Stimulated activated CD4-positive, alpha-beta T cell treated with anti-CD3 and anti-CD28 coated beads, Interleukin-1b, Interleukin-23, amount 100 ng/mL, for 24 hours (primary cell): ENCODE results near the gene COL12A1.

Experiments used
- DNase-seq, 4 experiments: peaks; one replicate each; pipeline ENCODE4 v3.0.0-alpha.2; 2020; ENCODE audit warnings: low read depth in 4 of 4, low spot score in 1 of 4

COL12A1 gene

DNA sequence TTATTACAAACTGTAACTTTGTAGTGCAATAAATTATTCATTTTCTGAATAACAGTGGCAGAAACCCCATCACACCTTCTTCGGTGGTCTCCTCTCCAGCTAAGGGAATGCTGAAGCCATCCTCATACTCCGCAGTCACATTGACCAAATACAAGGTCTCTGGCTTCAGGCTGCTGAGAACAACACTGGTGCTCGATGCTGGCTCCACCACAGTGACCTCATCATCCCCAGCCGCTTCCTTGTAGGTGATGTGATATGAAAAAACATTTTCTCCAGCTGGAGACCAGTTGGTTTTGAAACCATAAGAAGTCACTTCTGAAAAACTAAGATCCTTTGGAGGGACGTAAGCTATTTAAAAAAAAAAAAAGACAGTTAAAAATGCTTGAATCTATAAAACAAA is 25.0 kb downstream of the COL12A1 start:
- DNase-seq = no peak

DNA sequence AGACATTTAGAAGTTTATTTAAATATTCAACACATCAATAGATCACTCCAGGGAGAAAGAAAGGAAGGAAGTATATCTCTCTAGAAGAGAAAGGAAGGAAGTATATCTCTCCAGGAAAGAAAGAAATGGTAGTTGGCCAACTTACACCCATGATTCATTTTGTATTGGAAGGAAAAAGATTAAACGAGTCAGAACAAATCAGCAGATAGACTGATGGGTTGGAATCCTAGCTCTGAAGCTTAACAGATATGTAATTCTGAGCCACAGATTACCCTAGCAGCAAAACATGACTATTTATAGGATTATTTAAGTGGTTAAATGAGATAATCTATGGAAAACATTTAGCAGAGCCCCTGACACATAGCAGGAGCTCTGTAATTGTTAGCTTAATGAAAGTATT is 27.1 kb downstream of the COL12A1 start:
- DNase-seq = no peak

DNA sequence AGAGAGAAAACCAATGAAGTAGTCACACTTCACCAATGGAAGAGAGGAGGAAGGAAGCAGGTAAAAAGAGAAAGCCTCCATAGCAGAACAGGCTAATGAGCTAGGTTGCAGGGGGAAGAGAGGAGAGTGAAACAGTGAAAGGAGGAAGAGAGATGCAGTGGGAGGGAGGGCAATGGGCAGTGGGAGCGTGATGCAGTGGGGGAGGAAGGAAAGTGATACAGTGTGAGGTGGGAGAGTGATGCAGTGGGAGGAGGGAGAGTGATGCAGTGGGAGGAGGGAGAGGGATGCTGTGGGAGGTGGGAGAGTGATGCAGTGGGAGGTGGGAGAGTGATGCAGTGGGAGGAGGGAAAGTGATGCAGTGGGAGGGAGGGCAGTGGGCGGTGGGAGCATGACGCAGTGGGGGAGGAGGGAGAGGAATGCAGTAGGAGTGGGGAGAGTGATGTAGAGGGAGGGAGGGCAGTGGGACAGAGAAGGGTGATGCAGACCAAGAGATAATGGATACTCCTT is 29.7 kb downstream of the COL12A1 start:
- DNase-seq = no peak

DNA sequence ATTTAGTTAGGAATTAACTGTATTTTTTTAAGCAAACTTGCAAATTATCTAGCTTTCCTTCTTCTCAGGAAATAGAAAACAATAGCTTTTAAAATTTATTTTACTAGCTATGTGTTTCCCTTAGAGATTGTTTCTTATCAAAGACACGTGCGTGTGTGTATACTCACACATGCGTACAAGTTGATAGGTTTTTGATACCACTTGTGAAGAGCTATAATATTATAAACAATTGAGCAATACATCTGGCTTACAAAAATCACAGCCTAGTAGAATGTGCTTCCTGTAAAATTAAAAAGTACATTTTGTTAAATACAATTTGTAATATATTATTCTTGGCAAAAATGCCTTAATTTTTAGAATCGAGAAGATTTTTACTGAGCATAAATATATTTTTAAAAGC is 33.9 kb downstream of the COL12A1 start:
- no peak for DNase-seq

DNA sequence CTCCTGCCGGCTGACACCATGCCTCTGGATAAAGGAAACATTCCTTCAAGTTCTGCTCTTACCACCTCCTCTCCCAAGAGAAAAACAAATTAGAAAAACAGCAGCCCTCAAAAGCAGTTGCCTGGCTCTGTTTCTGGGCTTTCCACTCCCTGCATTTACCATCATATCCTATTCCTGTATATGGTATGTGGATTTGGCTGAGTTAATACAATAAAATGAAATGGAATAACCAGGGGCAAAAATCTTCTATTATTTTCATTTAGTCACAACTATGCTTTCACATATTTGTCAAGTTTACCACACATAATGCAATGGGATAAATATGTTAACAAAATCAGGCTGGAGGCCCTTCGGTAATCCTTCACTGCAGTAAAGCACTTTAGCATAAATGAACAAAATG is 34.3 kb downstream of the COL12A1 start:
- DNase-seq = no peak

DNA sequence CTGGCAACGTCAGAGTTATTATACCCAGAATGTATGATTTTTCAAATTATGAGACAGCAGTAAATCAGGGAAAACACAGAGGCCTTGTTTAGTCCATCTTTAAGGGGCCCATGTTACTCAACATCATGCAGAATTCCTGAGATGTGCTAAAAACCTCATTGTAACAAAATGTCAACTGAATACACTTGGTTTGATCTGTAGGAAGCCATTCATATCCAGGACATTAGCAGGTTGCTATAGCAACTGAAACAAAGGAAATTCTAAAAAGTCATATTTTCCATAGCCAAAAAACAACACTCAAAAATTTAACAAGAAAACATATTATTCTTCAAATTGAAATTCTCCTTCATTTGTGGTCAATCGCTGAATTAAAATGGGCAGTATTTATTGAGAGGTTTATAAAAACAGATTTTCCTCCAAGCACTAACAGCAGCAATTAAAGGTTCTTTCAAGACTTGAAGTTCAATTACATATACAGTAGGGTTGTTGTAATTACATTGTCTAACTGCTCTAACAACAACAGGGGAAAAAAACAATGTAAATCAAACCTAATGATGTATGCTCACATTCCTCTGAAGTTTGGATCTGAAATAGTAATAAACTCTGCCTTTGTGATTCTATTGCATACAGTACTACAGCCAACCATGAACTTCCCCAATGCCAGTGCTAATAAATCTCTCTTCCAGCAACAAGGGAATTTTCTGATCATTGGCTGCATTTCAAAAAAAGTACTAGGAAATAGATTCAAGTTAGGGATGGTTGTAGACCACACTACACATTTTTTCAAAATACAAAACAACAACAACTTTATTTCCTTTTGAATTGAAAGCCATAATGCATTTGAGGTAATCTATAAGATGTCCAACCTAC is 34.9 kb downstream of the COL12A1 start:
- no peak for DNase-seq

DNA sequence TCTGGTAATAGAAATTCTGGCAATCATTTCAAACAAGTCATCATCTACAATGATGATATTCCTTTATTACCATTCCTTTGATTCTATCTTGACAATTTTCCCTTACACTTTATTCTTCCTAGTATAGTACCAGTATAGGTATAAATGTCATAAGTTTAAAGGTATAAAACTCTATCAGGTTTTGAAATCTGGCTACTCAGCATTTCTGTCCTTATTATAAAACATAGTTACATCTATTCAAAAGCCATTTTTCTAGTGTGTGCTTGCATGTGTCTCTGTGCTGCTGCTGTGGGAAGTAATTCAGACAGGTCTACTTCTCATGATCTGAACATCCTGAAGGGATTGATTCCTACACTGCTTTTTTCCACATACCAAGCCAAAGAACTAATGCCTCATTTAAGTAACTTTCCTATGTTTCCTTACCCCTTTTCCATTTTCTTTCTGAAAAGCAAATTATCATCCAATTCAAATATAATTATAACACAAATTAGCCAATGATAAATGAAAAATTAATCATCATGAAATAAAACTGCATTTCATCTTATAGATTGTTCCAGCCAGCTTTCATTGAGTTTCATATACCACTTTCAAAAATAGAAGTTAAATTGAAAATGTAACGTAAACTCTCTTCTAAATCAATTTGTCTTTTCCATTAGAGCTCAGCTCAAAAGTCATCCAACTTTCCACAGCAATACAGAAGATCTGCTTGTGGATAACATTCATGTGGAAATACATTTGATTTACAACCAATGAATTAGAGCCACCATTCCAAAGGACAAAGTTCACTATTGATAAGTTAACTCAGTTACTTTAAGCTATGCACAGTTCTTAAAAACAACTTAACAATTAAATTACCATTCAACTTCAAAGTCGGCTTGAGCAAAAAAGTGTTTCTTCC is 35.9 kb downstream of the COL12A1 start:
- DNase-seq = no peak

DNA sequence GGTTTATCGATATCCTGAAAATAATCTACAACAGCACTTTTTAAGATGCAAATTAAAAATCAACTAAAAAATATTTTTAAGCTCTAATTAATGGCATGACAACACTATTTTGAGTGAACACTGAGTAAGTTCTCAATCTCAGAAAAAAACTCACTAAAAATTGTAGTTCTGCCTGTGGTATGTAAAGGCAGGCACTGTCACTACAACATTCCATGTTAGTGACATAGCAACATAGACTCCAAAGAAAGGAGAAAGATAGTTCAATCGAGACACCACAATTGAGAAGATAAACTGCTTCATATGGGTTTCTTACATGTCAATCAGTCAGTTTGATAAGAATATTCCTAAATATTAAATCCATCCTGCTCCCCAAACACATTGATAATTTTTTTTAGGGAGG is 38.0 kb downstream of the COL12A1 start:
- no peak for DNase-seq

DNA sequence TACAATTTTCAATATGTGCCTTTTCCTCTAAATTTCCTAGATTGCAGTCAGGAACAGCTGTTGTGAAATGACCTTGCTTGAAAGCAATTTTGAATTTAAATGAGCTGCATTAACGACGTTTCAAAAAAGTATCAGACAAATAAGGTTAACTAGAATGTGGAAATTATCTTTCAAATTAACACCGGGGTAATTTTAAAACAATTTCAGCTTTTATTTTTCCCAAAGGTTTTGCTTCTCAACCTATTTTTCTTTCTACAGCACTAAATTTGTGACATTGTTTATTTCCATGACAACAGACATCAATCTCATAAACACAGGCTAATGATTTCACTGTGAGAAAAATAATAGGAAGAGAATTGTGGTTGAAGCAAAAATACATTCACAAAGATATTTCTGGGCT is 38.5 kb downstream of the COL12A1 start:
- DNase-seq = no peak

DNA sequence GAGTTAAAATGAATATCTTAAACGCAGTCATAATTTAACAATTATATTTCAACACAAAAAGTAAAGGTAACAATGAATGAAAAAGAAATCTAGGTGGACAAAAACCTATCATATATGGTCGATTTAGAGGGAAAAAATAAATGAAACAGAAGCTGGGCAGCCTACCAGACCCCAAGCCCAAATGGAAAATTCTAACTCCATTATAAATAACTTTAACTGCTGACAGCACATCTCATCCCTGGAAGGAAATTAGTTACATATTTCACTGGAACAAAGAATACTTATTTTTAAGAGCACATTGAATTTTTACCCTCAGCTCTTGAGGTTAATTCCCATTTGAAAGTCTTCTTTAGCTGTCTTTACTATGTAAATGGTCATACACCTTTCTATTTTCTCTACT is 39.1 kb downstream of the COL12A1 start:
- no peak for DNase-seq

DNA sequence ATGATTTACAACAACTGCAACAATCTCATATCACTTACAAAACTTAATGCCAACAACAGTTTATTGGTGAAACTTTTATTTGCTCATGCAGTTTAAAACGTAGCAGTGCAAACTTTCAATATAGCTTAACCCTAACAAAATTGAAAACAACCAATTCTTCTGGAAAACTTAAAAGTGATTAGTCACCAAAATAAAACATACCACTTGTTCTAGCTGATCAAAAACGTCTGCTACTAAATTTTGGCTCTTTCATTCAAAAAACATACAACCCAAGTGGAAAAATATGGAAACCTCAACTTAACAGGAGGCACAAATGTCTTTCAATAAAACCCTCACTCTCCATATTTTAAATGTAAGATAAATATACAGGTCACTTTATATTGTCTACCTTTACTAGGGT is 39.6 kb downstream of the COL12A1 start:
- DNase-seq = no peak

DNA sequence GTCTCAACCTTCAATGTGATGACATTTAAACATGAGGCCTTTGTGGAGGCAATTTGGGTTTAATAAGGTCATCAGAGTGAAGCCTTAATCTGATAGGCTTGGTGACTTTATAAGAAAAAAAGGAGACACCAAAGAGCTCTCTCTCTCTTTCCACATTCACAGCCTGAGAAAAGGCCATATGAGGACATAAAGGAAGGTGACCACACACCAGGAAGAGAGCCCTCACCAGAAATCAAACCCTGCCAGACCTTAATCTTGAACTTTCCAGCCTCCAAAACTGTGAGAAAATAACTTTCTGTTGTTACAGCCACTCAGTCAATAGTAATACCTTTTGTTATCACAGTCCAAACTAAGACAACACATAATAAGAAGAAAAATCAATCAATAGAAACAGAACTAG is 47.7 kb downstream of the COL12A1 start:
- DNase-seq = no peak

DNA sequence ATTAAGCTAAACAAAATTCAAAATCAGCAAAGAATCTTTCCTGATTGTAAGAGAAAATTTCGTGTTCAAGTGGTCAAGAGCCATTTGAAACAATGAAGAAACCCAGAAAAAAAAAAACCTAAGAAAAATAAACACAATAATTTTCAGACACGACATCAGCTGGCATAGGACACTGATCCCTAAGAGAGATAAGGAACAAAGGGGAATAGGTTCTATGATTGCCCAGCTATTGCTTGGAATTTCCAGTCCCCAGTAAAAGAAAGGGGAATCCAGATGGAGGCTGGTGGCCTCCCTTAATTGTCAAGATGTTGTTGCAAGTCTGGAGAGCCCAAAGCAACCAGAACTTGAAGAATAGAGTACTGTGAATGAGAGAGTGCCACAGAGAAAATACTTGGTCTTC is 48.5 kb downstream of the COL12A1 start:
- no peak for DNase-seq

DNA sequence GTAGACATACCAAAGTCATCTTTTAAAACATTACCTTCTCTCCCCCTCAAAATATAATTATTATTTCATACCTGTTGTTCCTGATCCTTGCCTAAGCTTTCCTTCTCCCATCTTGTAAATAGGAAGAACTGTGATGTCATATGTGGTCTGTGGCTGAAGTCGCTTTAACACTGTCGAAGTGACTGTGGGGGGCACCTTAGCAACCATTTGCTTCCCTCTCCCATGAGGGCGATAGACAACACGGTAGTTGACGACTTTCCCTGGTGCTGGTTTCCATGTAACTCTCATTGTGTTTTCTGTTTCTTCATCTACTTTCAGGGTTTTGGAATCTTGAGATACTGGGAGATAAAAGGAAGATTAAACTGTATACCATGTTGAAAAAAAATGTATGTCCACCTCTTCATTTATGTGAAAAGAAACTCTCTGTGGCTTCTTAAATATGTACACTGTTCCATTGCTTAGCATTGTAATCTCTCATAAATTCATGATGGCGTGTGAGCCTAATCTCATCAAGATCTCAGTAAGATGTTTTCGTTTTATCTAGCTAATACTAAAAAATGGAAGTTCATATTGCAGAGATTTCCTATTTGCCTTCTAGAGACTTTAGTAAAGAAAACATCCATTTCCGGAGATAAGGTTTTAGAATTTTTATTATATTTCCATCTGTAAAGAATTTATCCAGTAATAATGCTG is 49.5 kb downstream of the COL12A1 start:
- no peak for DNase-seq

DNA sequence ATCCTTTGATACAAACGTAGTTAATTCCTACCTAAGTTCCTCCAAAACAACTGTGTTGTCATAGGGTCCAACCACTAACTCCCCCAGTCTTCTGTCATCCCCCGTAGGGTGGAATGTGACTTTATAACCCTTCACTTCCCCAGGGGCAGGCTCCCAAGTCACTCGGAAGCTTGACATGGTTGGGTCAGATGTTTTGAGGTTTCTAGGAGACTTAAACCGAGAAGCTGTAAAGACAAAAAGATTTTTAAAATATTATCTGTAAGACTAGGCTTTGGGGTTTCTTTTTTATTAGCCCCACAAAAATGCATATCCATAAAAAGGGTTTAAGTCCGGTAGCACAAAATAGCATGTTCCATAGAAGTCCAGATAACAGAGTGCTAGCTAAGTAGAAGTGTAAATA is 50.2 kb downstream of the COL12A1 start:
- no peak for DNase-seq

DNA sequence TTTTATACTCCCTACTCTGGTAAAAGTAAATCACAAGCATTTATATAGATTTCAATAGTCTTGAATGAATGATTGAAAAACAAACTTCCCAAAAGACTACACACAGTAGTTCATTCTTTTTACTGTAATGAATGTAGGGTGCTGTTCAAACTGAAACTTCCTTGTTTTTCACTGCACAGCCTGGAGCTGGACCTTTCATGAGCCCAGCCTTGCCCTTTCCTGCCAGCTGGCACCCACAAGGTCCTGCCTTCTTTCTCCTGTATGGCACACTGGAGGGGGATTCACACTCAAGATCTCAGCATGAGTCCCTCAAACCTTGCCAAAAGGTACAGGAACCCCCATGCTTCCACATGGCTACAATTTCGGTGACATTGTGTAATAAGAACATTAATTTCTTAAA is 50.9 kb downstream of the COL12A1 start:
- DNase-seq = no peak

DNA sequence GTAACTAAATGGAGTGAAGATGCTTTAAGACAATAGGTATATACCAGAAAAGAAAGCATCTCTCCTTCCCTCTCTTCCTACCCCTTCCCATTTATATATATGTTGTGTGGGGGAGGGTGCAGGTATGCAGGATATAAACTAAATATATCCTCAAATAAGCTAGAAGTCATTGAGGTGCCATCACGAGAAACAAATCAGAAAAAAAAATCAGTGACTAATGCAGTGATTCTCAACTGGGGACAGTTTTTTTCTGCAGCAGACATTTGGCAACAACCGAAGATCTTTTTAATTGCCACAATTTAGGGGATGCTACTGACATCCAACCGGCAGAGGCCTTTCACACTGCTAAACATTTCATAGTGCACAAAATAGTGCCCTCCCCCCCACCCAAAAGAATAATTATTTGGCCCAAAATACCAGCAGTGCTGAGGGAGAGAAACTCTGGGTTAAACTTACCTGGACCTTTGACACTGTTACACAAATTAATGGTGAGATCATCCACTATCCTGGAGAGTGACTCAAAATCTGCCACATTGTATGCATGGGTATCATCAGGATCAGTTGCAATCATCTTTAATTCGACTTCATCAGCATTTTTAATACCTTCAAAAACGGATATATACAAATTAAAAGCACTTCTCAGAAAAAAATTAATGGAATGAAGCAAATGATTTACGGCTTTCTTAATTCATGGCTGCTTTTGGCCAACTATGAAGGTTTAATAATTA is 55.0 kb downstream of the COL12A1 start:
- DNase-seq = no peak

DNA sequence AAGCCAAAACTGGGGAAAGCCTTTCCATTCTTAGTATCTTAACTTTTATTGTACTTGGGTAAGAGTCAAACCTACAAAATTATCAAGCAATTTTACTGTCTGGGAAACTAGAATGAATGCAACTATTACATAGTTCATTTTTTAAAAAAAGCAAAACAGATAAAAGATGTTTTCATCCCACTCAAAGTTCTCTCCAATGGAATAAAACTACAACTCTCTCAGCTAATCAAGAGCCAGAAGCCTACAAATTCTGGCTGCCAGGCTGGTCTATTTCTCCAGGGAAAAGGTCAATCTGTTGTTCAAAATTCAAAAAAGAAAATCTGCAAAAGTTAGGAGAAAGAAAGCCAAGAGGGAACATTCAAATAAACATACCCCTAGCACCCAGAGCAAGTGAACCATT is 56.2 kb downstream of the COL12A1 start:
- no peak for DNase-seq

DNA sequence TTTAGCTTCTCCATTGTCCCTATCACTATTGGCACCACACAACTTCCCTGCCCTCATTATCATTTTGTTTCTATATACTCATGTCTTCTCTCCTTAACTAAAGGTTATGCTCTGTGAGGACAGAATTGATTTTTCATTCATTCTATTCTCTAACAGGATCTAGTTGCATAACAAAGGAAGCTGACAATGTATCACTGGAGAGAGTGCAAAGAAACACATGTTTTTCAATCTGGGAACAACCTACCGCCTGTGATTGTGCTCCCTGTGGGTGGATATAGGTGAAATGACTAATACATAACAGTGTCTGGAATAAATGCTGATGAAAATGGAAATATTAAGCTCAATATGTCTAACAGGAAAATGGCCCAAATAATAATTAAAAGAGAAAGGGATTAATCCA is 56.6 kb downstream of the COL12A1 start:
- no peak for DNase-seq

DNA sequence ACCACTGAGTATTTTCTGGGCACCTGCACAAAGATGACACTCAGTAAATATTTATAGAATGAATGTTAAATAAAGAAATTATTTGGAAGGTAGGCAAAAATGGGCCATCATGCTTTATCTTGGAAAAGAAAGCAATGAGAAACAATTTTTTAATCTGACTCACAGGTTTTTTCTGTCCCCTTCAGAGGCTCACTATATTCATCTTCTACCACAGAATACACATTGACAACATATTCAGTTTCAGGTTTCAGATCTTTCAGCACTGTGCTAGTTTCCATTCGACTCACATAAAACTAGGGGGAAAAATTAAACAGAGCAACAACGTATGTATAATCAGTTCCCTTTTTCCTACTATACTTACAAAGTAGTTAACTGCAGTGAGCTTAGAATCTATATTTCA is 58.3 kb downstream of the COL12A1 start:
- no peak for DNase-seq

DNA sequence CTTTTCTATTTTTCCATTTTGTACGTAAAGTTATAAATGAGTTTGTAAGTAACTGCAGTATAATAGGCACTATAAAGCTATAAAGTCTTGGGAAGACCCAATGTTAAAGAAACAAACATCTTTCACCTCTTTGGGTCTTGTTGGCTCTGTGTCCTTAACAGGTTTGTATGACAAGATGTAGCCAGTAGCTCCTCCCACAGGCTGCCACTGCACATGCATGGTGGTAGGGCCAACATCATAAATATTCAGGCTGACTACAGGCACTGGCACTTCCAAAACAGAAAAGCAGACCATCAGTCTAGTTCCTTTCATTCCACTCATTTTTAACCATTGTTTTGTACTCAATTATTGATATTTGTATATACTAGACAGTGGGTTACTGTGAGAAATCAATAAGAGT is 59.9 kb downstream of the COL12A1 start:
- no peak for DNase-seq
